ENCODE data around the gene LY6G6F.

The LY6G6F gene, protein sequence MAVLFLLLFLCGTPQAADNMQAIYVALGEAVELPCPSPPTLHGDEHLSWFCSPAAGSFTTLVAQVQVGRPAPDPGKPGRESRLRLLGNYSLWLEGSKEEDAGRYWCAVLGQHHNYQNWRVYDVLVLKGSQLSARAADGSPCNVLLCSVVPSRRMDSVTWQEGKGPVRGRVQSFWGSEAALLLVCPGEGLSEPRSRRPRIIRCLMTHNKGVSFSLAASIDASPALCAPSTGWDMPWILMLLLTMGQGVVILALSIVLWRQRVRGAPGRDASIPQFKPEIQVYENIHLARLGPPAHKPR

DNA sequence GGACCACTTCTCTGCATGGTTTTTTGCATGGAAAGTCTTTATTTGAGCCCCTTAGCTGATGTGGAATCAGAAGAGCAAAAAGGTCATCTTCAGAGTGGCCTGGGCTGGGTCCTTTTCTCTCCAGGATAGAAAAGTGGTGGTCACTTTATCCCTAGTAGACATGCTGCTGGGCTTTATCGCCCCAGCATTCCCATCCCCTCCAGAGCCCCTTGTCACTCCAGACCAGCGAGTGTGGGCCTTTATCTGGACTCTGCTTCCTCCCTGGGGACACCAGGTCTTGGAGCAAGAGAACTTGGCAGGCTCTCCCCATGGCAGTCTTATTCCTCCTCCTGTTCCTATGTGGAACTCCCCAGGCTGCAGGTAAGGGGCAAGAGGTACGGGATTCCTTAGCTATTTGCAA, at the start of gene LY6G6F:
Gene LY6G6F (plus strand): TSS at position 268 of the 400 bp plus-strand sequence. CDS start 41 bp downstream, at position 309.
- Histone ChIP-seq H3K4me3 (ENCODE audit: low read depth in 1 of 5, low read length in 5 of 5) (no peak within 1 kb of the TSS), H3K27ac (ENCODE audit: low read depth, low read length) (no peak within 1 kb of the TSS), H3K9me3 (ENCODE audit: control insufficient read depth in 5 of 5, low read length in 5 of 5) (no peaks in the 10 kb centered on the region), H3K4me1 (ENCODE audit: control insufficient read depth in 5 of 5, insufficient read depth in 5 of 5, low read length in 5 of 5) (peaks cover 5 to 29% (median 22%) of the 10 kb centered on the region in 5 donors), H3K9ac (ENCODE audit: low read length in 5 of 5) (no peak within 1 kb of the TSS), H3K36me3 (ENCODE audit: control insufficient read depth in 5 of 5, insufficient read depth in 5 of 5, low read length in 5 of 5) (no peaks in the 10 kb centered on the region), H3K27me3 (ENCODE audit: control insufficient read depth in 5 of 5, insufficient read depth in 4 of 5, low read length in 5 of 5) (peaks cover 0 to 4% (median 4%) of the 10 kb centered on the region in 5 donors)

DNA sequence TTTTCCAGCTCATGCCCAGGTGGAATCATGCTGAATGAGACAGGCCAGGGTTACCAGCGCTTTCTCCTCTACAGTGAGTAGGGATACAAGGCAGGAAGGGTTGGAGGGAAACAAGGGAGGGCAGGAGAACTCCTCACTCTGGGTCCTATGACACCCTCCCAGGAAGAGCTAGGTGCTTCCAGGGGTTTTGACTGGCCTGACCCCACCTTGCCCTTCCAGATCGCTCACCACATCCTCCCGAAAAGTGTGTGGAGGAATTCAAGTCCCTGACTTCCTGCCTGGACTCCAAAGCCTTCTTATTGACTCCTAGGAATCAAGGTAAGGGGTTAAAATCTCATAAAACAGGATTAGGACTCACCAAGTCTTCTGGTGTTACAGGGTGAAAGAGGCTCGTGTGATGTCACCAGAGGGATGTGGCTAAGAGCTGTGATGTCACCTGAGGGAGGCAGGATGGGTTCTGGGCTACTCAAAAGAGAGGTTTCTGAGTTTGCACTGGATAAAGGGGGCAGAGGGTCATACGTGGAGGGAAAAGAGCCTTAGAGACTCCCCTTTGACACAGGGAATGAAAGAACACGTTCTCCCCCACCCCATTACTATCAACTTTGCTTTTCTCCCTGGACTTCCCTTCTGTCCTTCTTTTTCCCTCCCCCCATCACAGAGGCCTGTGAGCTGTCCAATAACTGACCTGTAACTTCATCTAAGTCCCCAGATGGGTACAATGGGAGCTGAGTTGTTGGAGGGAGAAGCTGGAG, 49.1 kb upstream of the LY6G6F start:
- Histone ChIP-seq H3K27me3 (ENCODE audit: control insufficient read depth in 5 of 5, insufficient read depth in 4 of 5, low read length in 5 of 5) (no peaks in the 10 kb centered on the region), H3K9me3 (ENCODE audit: control insufficient read depth in 5 of 5, low read length in 5 of 5) (no peaks in the 10 kb centered on the region), H3K4me3 (ENCODE audit: low read depth in 1 of 5, low read length in 5 of 5) (no peak overlapping the region), H3K4me1 (ENCODE audit: control insufficient read depth in 5 of 5, insufficient read depth in 5 of 5, low read length in 5 of 5) (peaks cover 12 to 58% (median 44%) of the 10 kb centered on the region in 5 donors), H3K36me3 (ENCODE audit: control insufficient read depth in 5 of 5, insufficient read depth in 5 of 5, low read length in 5 of 5) (peaks cover 0 to 45% (median 23%) of the 10 kb centered on the region in 5 donors), H3K9ac (ENCODE audit: low read length in 5 of 5) (peak overlapping the region in 3 of 5 donors; percentile 4 to 44 (median 6)), H3K27ac (ENCODE audit: low read depth, low read length) (no peak overlapping the region)

DNA sequence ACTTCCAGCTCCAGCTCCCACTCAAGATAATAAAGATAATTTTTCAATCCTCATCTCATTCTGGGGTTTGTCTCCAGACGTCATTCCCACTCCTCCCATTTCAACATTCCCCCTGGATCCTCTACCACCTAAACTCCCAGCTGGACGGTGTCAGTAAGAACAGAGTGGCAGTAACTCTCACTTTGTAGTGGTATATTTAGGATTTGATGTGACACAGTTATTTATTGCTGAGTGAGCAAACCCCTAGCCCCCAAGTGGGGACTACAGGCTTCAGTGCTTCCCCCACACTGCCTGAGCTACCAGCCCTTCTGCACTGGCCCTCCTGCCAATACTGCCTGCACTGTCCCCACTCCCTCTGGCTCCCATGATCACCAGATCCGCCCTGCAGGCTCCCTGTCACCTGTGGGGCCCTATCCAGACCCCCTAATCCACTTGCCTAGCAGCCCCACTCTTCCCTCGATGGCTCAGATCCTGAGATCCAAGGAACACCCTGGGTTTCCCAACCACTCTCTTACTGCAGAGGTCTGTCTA, 48.4 kb upstream of the LY6G6F start:
- H3K9ac ChIP-seq (ENCODE audit: low read length in 5 of 5): peak overlapping the region in 4 of 5 donors; percentile 4 to 61 (median 42)
- peaks cover 0 to 46% (median 24%) of the 10 kb centered on the region in 5 donors for H3K36me3 ChIP-seq (ENCODE audit: control insufficient read depth in 5 of 5, insufficient read depth in 5 of 5, low read length in 5 of 5)
- H3K27me3 ChIP-seq (ENCODE audit: control insufficient read depth in 5 of 5, insufficient read depth in 4 of 5, low read length in 5 of 5): no peaks in the 10 kb centered on the region
- H3K4me3 ChIP-seq (ENCODE audit: low read depth in 1 of 5, low read length in 5 of 5): no peak overlapping the region
- no peaks in the 10 kb centered on the region for H3K9me3 ChIP-seq (ENCODE audit: control insufficient read depth in 5 of 5, low read length in 5 of 5)
- H3K27ac ChIP-seq (ENCODE audit: low read depth, low read length): no peak overlapping the region
- peaks cover 12 to 56% (median 49%) of the 10 kb centered on the region in 5 donors for H3K4me1 ChIP-seq (ENCODE audit: control insufficient read depth in 5 of 5, insufficient read depth in 5 of 5, low read length in 5 of 5)

DNA sequence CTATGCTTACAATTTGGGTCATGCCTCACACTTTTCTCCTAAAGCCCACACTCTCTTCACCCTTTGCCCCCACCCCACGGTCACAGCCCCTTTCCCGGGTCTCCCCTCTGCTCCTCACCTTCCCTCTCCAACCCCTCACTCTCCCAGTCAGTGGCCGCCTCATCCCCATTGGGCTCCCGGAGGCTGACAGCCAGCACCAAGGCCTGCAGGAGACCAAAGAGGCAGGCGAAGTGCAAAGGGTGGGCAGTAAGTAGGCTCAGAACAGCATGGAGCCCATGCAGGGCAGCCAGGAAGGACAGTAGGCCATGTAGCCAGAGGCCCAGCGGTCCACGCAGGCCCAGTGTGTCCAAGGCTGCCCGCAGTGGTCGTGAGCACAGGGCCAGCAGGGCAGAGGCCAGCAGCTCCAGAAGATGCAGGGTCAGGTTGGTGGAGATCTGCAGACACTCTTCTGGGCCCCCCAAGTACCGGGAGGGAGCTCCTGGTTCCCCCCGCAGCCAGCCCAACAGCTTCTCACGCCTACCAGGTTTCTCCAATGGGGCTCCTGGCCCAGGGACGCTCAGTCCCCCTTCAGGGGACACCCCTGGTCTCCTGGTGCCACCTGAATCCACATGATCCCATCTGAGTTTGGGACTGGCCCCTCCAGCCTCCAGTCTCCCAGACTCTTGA, 47.5 kb upstream of the LY6G6F start:
- H3K27me3 ChIP-seq (ENCODE audit: control insufficient read depth in 5 of 5, insufficient read depth in 4 of 5, low read length in 5 of 5): no peaks in the 10 kb centered on the region
- peak overlapping the region in 4 of 5 donors; percentile 63 to 99 (median 82) for H3K9ac ChIP-seq (ENCODE audit: low read length in 5 of 5)
- H3K27ac ChIP-seq (ENCODE audit: low read depth, low read length): peak overlapping the region; percentile 89
- H3K36me3 ChIP-seq (ENCODE audit: control insufficient read depth in 5 of 5, insufficient read depth in 5 of 5, low read length in 5 of 5): peaks cover 0 to 49% (median 24%) of the 10 kb centered on the region in 5 donors
- no peaks in the 10 kb centered on the region for H3K9me3 ChIP-seq (ENCODE audit: control insufficient read depth in 5 of 5, low read length in 5 of 5)
- peak overlapping the region; percentile 58 to 98 (median 90) for H3K4me3 ChIP-seq (ENCODE audit: low read depth in 1 of 5, low read length in 5 of 5)
- H3K4me1 ChIP-seq (ENCODE audit: control insufficient read depth in 5 of 5, insufficient read depth in 5 of 5, low read length in 5 of 5): peaks cover 12 to 59% (median 52%) of the 10 kb centered on the region in 5 donors

DNA sequence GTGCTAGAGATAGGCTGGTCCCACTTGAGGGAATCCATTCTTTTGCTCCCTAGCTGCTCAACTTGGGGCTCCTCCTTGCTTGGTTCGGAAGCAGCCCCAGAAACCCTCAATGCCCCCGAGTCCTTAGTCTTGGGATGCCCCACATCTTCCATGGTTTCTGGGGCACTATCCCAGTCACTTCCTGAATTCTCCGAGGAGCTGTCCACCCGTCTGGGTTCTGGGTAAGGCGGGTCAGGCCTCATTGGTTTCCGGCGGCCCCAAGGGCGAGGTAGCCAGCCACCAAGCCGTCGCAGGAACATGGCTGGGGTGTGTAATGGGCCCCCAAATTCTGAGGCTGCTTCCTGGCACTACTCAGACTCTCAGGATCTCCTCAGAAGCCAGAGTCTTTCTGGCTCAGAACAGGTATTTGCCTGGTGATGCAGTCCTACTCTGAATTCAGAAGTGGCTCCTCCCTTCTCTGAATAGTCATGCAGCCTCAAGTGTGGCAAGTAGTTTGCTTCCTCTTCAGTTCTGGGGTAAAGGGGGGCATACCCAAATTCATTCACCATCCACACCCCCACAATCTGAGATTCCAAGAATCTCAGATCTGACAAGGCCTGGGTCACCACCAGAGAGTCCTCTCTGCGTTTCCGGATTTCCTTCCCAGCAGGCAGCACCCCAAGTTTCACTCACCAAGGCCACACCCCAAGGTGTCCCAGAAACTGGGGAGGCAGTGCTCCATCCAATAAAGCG, 46.9 kb upstream of the LY6G6F start:
- Histone ChIP-seq H3K9ac (ENCODE audit: low read length in 5 of 5) (peak overlapping the region; percentile 74 to 99 (median 90)), H3K4me3 (ENCODE audit: low read depth in 1 of 5, low read length in 5 of 5) (peak overlapping the region; percentile 58 to 98 (median 90)), H3K36me3 (ENCODE audit: control insufficient read depth in 5 of 5, insufficient read depth in 5 of 5, low read length in 5 of 5) (peaks cover 0 to 47% (median 24%) of the 10 kb centered on the region in 5 donors), H3K27ac (ENCODE audit: low read depth, low read length) (peak overlapping the region; percentile 89), H3K9me3 (ENCODE audit: control insufficient read depth in 5 of 5, low read length in 5 of 5) (no peaks in the 10 kb centered on the region), H3K27me3 (ENCODE audit: control insufficient read depth in 5 of 5, insufficient read depth in 4 of 5, low read length in 5 of 5) (no peaks in the 10 kb centered on the region), H3K4me1 (ENCODE audit: control insufficient read depth in 5 of 5, insufficient read depth in 5 of 5, low read length in 5 of 5) (peaks cover 13 to 66% (median 57%) of the 10 kb centered on the region in 5 donors)

DNA sequence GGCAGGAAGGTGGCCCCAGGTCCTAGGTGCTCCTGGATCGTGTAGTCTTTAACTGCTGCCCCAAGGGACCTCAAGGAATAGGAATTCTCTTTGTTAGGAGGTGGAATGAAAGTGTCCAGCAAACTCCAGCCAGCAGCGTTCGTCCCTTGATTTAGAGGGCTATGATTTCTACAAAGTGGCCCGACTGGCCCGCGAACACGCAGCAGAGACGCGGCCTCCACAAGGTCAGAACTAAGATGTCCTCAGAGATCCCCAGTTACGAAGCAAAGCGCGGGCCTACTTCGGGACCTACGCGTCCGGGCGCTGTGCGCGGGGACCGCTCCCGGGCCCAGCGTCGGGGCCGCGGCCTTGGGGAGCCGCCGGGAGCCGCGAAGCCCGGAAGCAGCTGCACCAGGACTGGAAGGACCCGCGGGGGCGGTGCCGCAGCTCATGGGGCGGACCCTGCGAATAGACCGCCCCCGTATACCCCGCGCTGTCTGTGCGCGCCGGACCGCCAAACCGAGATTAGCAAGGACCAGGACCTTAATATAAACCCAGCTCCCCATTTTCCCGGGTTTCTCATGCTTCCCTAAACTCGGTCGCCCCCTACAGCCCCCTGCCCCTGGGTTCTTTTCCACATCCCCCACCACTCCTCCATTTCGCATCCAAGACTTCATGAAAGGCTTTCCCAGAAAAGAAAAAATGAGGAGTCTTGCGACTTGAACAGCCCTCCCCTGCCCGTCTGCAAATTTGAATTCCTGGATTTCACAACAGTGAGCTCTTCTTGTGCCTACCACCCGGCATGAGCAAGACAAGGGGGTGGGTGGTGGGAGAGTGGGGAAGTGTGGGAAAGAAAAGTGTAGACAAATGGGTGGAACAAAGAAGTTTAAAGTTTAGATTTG, 46.0 kb upstream of the LY6G6F start, which contains the start of gene C6orf47:
Gene C6orf47 (minus strand): TSS at position 398 of the 881 bp plus-strand sequence. CDS start 831 bp downstream, outside the sequence.
- H3K9ac ChIP-seq (ENCODE audit: low read length in 5 of 5): peak within 1 kb of the TSS; percentile 74 to 99 (median 90)
- peaks cover 14 to 67% (median 57%) of the 10 kb centered on the region in 5 donors for H3K4me1 ChIP-seq (ENCODE audit: control insufficient read depth in 5 of 5, insufficient read depth in 5 of 5, low read length in 5 of 5)

DNA sequence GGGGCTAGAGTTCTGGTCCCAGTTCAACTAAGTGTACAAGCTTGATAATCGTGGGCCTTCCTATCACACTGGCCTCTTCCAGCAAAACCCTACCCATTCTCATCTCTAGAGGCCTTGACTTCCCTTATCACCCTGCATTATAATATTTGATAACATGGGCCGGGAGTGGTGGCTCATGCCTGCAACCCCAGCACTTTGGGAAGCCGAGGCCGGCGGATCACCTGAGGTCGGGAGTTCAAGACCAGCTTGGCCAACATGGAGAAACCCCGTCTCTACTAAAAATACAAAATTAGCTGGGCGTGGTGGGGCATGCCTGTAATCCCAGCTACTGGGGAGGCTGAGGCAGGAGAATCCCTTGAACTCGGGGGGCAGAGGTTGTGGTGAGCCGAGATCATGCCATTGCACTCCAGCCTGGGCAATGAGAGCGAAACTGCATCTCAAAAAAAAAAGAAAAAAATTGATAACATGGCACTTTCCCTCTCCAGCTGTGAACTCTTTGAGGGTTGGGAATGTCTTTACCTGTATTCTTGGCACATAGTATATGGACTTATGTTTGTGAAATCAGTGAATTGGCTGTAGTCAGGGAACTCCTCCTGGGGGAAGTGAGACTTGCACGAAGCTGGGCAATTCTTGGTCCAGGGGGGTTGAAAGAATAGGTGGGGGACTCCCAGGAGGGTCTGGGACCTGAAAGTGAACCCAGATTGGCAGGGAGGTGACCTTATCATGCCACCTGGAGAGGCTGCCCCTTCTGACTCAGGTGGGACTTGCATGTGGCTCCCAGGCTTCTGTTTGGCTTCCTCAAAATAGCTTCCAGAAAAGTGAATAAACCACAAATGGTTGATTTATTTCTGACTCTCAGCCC, 45.2 kb upstream of the LY6G6F start:
- H3K9ac ChIP-seq (ENCODE audit: low read length in 5 of 5): peak overlapping the region in 2 of 5 donors; percentile 90 to 99
- peaks cover 0 to 32% (median 18%) of the 10 kb centered on the region in 5 donors for H3K36me3 ChIP-seq (ENCODE audit: control insufficient read depth in 5 of 5, insufficient read depth in 5 of 5, low read length in 5 of 5)
- H3K27me3 ChIP-seq (ENCODE audit: control insufficient read depth in 5 of 5, insufficient read depth in 4 of 5, low read length in 5 of 5): no peaks in the 10 kb centered on the region
- H3K9me3 ChIP-seq (ENCODE audit: control insufficient read depth in 5 of 5, low read length in 5 of 5): no peaks in the 10 kb centered on the region
- H3K27ac ChIP-seq (ENCODE audit: low read depth, low read length): peak overlapping the region; percentile 89
- H3K4me3 ChIP-seq (ENCODE audit: low read depth in 1 of 5, low read length in 5 of 5): peak overlapping the region in 4 of 5 donors; percentile 70 to 94 (median 87)
- H3K4me1 ChIP-seq (ENCODE audit: control insufficient read depth in 5 of 5, insufficient read depth in 5 of 5, low read length in 5 of 5): peaks cover 14 to 72% (median 61%) of the 10 kb centered on the region in 5 donors

More for the DNA sequence above, 46.0 kb upstream of the LY6G6F start, which contains the start of gene C6orf47:
- Histone ChIP-seq H3K36me3 (ENCODE audit: control insufficient read depth in 5 of 5, insufficient read depth in 5 of 5, low read length in 5 of 5) (peaks cover 0 to 40% (median 22%) of the 10 kb centered on the region in 5 donors), H3K4me3 (ENCODE audit: low read depth in 1 of 5, low read length in 5 of 5) (peak within 1 kb of the TSS; percentile 58 to 98 (median 90)), H3K27ac (ENCODE audit: low read depth, low read length) (peak within 1 kb of the TSS; percentile 89), H3K27me3 (ENCODE audit: control insufficient read depth in 5 of 5, insufficient read depth in 4 of 5, low read length in 5 of 5) (no peaks in the 10 kb centered on the region), H3K9me3 (ENCODE audit: control insufficient read depth in 5 of 5, low read length in 5 of 5) (no peaks in the 10 kb centered on the region)

DNA sequence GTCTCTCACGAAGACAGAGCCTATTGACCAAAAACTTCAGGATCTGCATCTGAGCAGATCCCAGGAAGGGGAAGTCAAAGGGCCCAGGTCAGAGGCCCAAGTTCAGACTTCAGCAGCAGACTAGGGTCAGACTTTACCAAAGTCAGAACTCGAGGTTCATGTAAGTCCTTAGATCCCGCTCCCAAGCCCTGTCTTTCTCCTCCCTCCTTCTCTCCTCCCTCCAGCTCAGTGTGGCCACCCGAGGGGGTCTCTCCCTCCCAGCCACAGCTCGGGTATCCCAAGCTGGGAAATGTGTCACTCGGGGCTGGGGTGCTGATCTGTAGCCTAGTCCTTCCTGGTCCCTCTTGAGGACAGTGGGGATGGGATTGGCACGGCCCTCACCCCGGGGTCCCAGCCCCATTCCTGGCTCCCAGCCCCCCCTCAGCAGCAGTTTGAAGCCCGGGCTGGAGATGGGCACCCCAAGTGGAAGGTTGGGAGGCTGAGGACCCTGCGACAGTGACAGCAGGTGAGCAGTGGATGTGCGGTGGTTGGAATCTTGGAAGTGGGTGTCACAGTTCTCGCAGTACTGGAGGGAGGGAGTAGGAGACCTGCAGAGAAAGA, 44.4 kb upstream of the LY6G6F start:
- Histone ChIP-seq H3K4me3 (ENCODE audit: low read depth in 1 of 5, low read length in 5 of 5) (no peak overlapping the region), H3K27ac (ENCODE audit: low read depth, low read length) (peak overlapping the region; percentile 37), H3K9me3 (ENCODE audit: control insufficient read depth in 5 of 5, low read length in 5 of 5) (no peaks in the 10 kb centered on the region), H3K36me3 (ENCODE audit: control insufficient read depth in 5 of 5, insufficient read depth in 5 of 5, low read length in 5 of 5) (peaks cover 0 to 26% (median 17%) of the 10 kb centered on the region in 5 donors), H3K4me1 (ENCODE audit: control insufficient read depth in 5 of 5, insufficient read depth in 5 of 5, low read length in 5 of 5) (peaks cover 19 to 76% (median 65%) of the 10 kb centered on the region in 5 donors), H3K27me3 (ENCODE audit: control insufficient read depth in 5 of 5, insufficient read depth in 4 of 5, low read length in 5 of 5) (no peaks in the 10 kb centered on the region), H3K9ac (ENCODE audit: low read length in 5 of 5) (no peak overlapping the region)

Measured in subcutaneous abdominal adipose tissue (tissue), 5 donors.